HUES64 (cell line): ENCODE measurements around the gene CFAP20DC.
"Not testable (repeated sequence)": the region's sequence is repeated elsewhere in the genome, so short reads cannot be mapped to it uniquely, and the experiment has no call there.

ENCODE experiments used
- H3K27ac ChIP-seq: 2 replicates; pipeline ENCODE4 v1.7.0; 2013; ENCODE audit warnings: low read depth, low read length, inconsistent platforms
- H3K27me3 ChIP-seq: 2 replicates; pipeline ENCODE4 v1.6.1; 2013; ENCODE audit warnings: mild to moderate bottlenecking, low read length; ENCODE audit not compliant: insufficient read depth
- H3K36me3 ChIP-seq: 2 replicates; pipeline ENCODE4 v1.6.1; 2013; ENCODE audit warnings: mild to moderate bottlenecking, low read length; ENCODE audit not compliant: insufficient read depth
- H3K4me1 ChIP-seq: 2 replicates; pipeline ENCODE4 v1.6.1; 2013; ENCODE audit warnings: mild to moderate bottlenecking, low read length, moderate library complexity; ENCODE audit not compliant: insufficient read depth
- H3K4me3 ChIP-seq: 2 replicates; pipeline ENCODE4 v1.5.1; 2013; ENCODE audit warnings: mild to moderate bottlenecking, low read length, moderate library complexity
- H3K9ac ChIP-seq: 2 replicates; pipeline ENCODE4 v1.6.1; 2013; ENCODE audit warnings: mild to moderate bottlenecking, low read depth, low read length
- H3K9me3 ChIP-seq: 2 replicates; pipeline ENCODE4 v1.6.1; 2013; ENCODE audit warnings: low read depth, low read length; ENCODE audit not compliant: insufficient read depth
- WGBS: fragments of 150-250, 120-280 bp; methylation state at CpG from one replicate; pipeline ENCODE4 v1.1.7; 2013; ENCODE audit warnings: missing lambda C conversion rate; 5-methylcytosine and 5-hydroxymethylcytosine counted together

CFAP20DC gene

GRCh38 chr3:58713715-58714401 lies 336.0 kb downstream of the CFAP20DC start:
- Histone ChIP-seq H3K9ac (no peak overlapping the region), H3K27ac (no peak overlapping the region), H3K9me3 (no peaks in the 10 kb centered on the region), H3K27me3 (no peaks in the 10 kb centered on the region), H3K4me1 (no peaks in the 10 kb centered on the region), H3K4me3 (no peak overlapping the region), H3K36me3 (no peaks in the 10 kb centered on the region)
- 82% methylated on average over 3 of the region's 3 CpGs for WGBS

- WGBS: 90% methylated on average over 8 of the region's 8 CpGs
- no peaks in the 10 kb centered on the region for H3K4me1 ChIP-seq
- no peak overlapping the region for H3K4me3 ChIP-seq
- no peak overlapping the region for H3K9ac ChIP-seq
- no peak overlapping the region for H3K27ac ChIP-seq
- H3K27me3 ChIP-seq: no peaks in the 10 kb centered on the region
- no peaks in the 10 kb centered on the region for H3K9me3 ChIP-seq
- H3K36me3 ChIP-seq: no peaks in the 10 kb centered on the region
Observed at GRCh38 chr3:58711871-58712270, 338.0 kb downstream of the CFAP20DC start.

- H3K4me3 ChIP-seq, H3K36me3 ChIP-seq, H3K27ac ChIP-seq, H3K4me1 ChIP-seq, H3K27me3 ChIP-seq, H3K9me3 ChIP-seq, H3K9ac ChIP-seq: not testable (repeated sequence)
- 90% methylated on average over 3 of the region's 3 CpGs for WGBS
Observed at GRCh38 chr3:58708983-58709382, 340.8 kb downstream of the CFAP20DC start.

GRCh38 chr3:58708116-58708791 lies 341.6 kb downstream of the CFAP20DC start:
- H3K27ac ChIP-seq: no peak overlapping the region
- 87% methylated on average over 3 of the region's 3 CpGs for WGBS
- H3K9me3 ChIP-seq: no peaks in the 10 kb centered on the region
- no peaks in the 10 kb centered on the region for H3K36me3 ChIP-seq
- H3K9ac ChIP-seq: no peak overlapping the region
- no peak overlapping the region for H3K4me3 ChIP-seq
- no peaks in the 10 kb centered on the region for H3K4me1 ChIP-seq
- no peaks in the 10 kb centered on the region for H3K27me3 ChIP-seq

GRCh38 chr3:58707390-58707930 lies 342.4 kb downstream of the CFAP20DC start:
- no peaks in the 10 kb centered on the region for H3K27me3 ChIP-seq
- H3K9ac ChIP-seq: no peak overlapping the region
- H3K4me1 ChIP-seq: no peaks in the 10 kb centered on the region
- no peaks in the 10 kb centered on the region for H3K9me3 ChIP-seq
- 96% methylated on average over 3 of the region's 3 CpGs for WGBS
- H3K36me3 ChIP-seq: no peaks in the 10 kb centered on the region
- no peak overlapping the region for H3K4me3 ChIP-seq
- H3K27ac ChIP-seq: no peak overlapping the region

GRCh38 chr3:58706395-58707167 lies 343.2 kb downstream of the CFAP20DC start:
- Histone ChIP-seq H3K36me3 (no peaks in the 10 kb centered on the region), H3K9ac (no peak overlapping the region), H3K27me3 (no peaks in the 10 kb centered on the region), H3K4me1 (no peaks in the 10 kb centered on the region), H3K27ac (no peak overlapping the region), H3K4me3 (no peak overlapping the region), H3K9me3 (no peaks in the 10 kb centered on the region)
- 97% methylated on average over 2 of the region's 2 CpGs for WGBS

GRCh38 chr3:58704745-58705144 lies 345.1 kb downstream of the CFAP20DC start:
- Histone ChIP-seq H3K27me3 (no peaks in the 10 kb centered on the region), H3K9ac (no peak overlapping the region), H3K4me1 (no peaks in the 10 kb centered on the region), H3K36me3 (no peaks in the 10 kb centered on the region), H3K27ac (no peak overlapping the region), H3K9me3 (no peaks in the 10 kb centered on the region), H3K4me3 (no peak overlapping the region)
- 100% methylated on average over 2 of the region's 2 CpGs for WGBS

- H3K9ac ChIP-seq, H3K9me3 ChIP-seq, H3K27ac ChIP-seq, H3K27me3 ChIP-seq, H3K4me3 ChIP-seq, H3K36me3 ChIP-seq, H3K4me1 ChIP-seq: not testable (repeated sequence)
- WGBS: no CpG with 5 or more reads among the region's 2 CpGs
Observed at GRCh38 chr3:58704304-58704703, 345.5 kb downstream of the CFAP20DC start.

GRCh38 chr3:58698246-58698645 lies 351.6 kb downstream of the CFAP20DC start:
- H3K36me3 ChIP-seq: no peaks in the 10 kb centered on the region
- H3K4me3 ChIP-seq: no peak overlapping the region
- H3K27ac ChIP-seq: no peak overlapping the region
- peaks cover 17% of the 10 kb centered on the region for H3K9me3 ChIP-seq
- no peaks in the 10 kb centered on the region for H3K27me3 ChIP-seq
- H3K9ac ChIP-seq: no peak overlapping the region
- no peaks in the 10 kb centered on the region for H3K4me1 ChIP-seq

- no peak overlapping the region for H3K4me3 ChIP-seq
- no peak overlapping the region for H3K9ac ChIP-seq
- H3K9me3 ChIP-seq: peaks cover 23% of the 10 kb centered on the region
- no peaks in the 10 kb centered on the region for H3K36me3 ChIP-seq
- no peak overlapping the region for H3K27ac ChIP-seq
- H3K4me1 ChIP-seq: no peaks in the 10 kb centered on the region
- no peaks in the 10 kb centered on the region for H3K27me3 ChIP-seq
Observed at GRCh38 chr3:58697561-58697960, 352.3 kb downstream of the CFAP20DC start.

GRCh38 chr3:58696813-58697212 lies 353.0 kb downstream of the CFAP20DC start:
- H3K9me3 ChIP-seq: peaks cover 31% of the 10 kb centered on the region
- 91% methylated on average over 2 of the region's 3 CpGs for WGBS
- not testable (repeated sequence) for H3K27me3 ChIP-seq, H3K4me3 ChIP-seq, H3K27ac ChIP-seq, H3K36me3 ChIP-seq, H3K4me1 ChIP-seq, H3K9ac ChIP-seq
